SK-N-SH (cell line): ENCODE results near the gene KCNQ2. TPM values are rescaled to one million over a fixed set of nuclear protein-coding genes. Genes with fewer than 3 reads are reported as not detected.
A peak's percentile ranks its signal among the peaks of the same experiment; 100 is the strongest.

Experiments
- CTCF ChIA-PET: fragments of 300-600, 350-600 bp; formaldehyde crosslinking; extraction: SDS; loops from one replicate; lab custom pipeline; 2021; lab: Yijun Ruan, JAX
- POLR2A ChIA-PET: fragments of 350-600 bp; sonication (Branson Sonifier 250); formaldehyde crosslinking; extraction: SDS; loops from one replicate; lab custom pipeline; 2020; ENCODE audit warnings: antibody characterized with exemption, inconsistent platforms; lab: Yijun Ruan, JAX
- DNase-seq: peaks from one replicate; pipeline ENCODE4 v3.0.0; 2012
- H2AFZ ChIP-seq: fragments of 200-600 bp; sonication (generic); 2 replicates; pipeline ENCODE4 v1.8.1; 2016; ENCODE audit warnings: antibody characterized with exemption, mild to moderate bottlenecking, low read depth
- H3F3A ChIP-seq: fragments of 200-600 bp; sonication (generic); replicated peaks from 2 replicates; pipeline ENCODE3; 2016; ENCODE audit warnings: antibody characterized with exemption, mild to moderate bottlenecking; ENCODE audit not compliant: insufficient read depth
- H3K27ac ChIP-seq, 2 experiments: fragments of 200-500 bp in 1 of 2; fragments of 200-600 bp in 1 of 2; sonication (Bioruptor generic) in 1 of 2; sonication (generic), shearing (Covaris generic) in 1 of 2; 2 replicates each; pipeline versions ENCODE4 v1.5.1 to v1.6.1; 2014 to 2016; ENCODE audit warnings: low read depth in 2 of 2, inconsistent platforms in 1 of 2, low read length in 1 of 2, mild to moderate bottlenecking in 1 of 2, mixed read lengths in 1 of 2
- H3K27me3 ChIP-seq: fragments of 200-600 bp; sonication (generic), shearing (Covaris generic); 2 replicates; pipeline ENCODE4 v1.6.1; 2016; ENCODE audit warnings: mixed run types; ENCODE audit not compliant: insufficient read depth
- H3K36me3 ChIP-seq, 2 experiments: fragments of 200-500 bp in 1 of 2; fragments of 200-600 bp in 1 of 2; sonication (Bioruptor generic) in 1 of 2; sonication (generic) in 1 of 2; replicated peaks in 1 of 2; 2 replicates each; pipeline versions ENCODE3 to v1.5.1; 2014 to 2016; ENCODE audit warnings: low read length in 1 of 2, mild to moderate bottlenecking in 1 of 2; ENCODE audit not compliant: insufficient read depth in 2 of 2, control insufficient read depth in 1 of 2
- H3K4me1 ChIP-seq, 2 experiments: fragments of 200-500 bp in 1 of 2; fragments of 200-600 bp in 1 of 2; sonication (Bioruptor generic) in 1 of 2; sonication (generic), shearing (Covaris generic) in 1 of 2; 2 replicates each; pipeline versions ENCODE4 v1.5.1 to v1.6.1; 2014 to 2016; ENCODE audit warnings: low read depth in 1 of 2, low read length in 1 of 2, mixed run types in 1 of 2; ENCODE audit not compliant: insufficient read depth in 2 of 2, control insufficient read depth in 1 of 2
- H3K4me2 ChIP-seq: fragments of 200-600 bp; sonication (generic), shearing (Covaris generic); 2 replicates; pipeline ENCODE4 v1.6.1; 2017; ENCODE audit warnings: mixed run types
- H3K4me3 ChIP-seq, 2 experiments: fragments of 200-500 bp in 1 of 2; fragments of 200-600 bp in 1 of 2; sonication (Bioruptor generic) in 1 of 2; sonication (generic), shearing (Covaris generic) in 1 of 2; 2 replicates each; pipeline versions ENCODE4 v1.5.1 to v1.8.1; 2014 to 2016; ENCODE audit warnings: low read depth in 2 of 2, inconsistent platforms in 1 of 2, low read length in 1 of 2, mild to moderate bottlenecking in 1 of 2, mixed read lengths in 1 of 2, moderate library complexity in 1 of 2
- H3K79me2 ChIP-seq: fragments of 200-600 bp; sonication (generic); 2 replicates; pipeline ENCODE4 v1.8.1; 2017; ENCODE audit warnings: mild to moderate bottlenecking; ENCODE audit not compliant: insufficient read depth
- H3K9ac ChIP-seq: fragments of 200-600 bp; sonication (generic); 2 replicates; pipeline ENCODE4 v1.6.1; 2017; ENCODE audit warnings: mixed run types
- H3K9me2 ChIP-seq: fragments of 200-600 bp; sonication (generic); 2 replicates; pipeline ENCODE4 v1.6.1; 2017; ENCODE audit warnings: mixed run types
- H3K9me3 ChIP-seq: fragments of 200-600 bp; sonication (generic); 2 replicates; pipeline ENCODE4 v1.6.1; 2017; ENCODE audit warnings: mixed run types, mild to moderate bottlenecking, moderate library complexity
- H4K20me1 ChIP-seq: fragments of 200-600 bp; sonication (generic); 2 replicates; pipeline ENCODE4 v1.6.1; 2017; ENCODE audit warnings: mild to moderate bottlenecking, mixed run types; ENCODE audit not compliant: insufficient read depth
- ELF1 ChIP-seq: IDR thresholded peaks from 2 replicates; pipeline ENCODE4 v1.4.0; 2012
- GATA2 ChIP-seq: sonication (generic); formaldehyde crosslinking; IDR thresholded peaks from 2 replicates; pipeline ENCODE4 v1.5.0; 2020; ENCODE audit warnings: mild to moderate bottlenecking, missing genetic modification reagents
- JUND ChIP-seq: IDR thresholded peaks from 2 replicates; pipeline ENCODE4 v1.4.0; 2012
- MXI1 ChIP-seq: IDR thresholded peaks from 2 replicates; pipeline ENCODE4 v1.6.1; 2012; ENCODE audit warnings: mild to moderate bottlenecking, low read depth, low read length, improper control_type of control experiment
- RAD21 ChIP-seq: IDR thresholded peaks from 2 replicates; pipeline ENCODE4 v1.6.1; 2012; ENCODE audit warnings: mild to moderate bottlenecking, low read length
- RCOR1 ChIP-seq: fragments of 150-350 bp; IDR thresholded peaks from 2 replicates; pipeline ENCODE4 v1.6.1; 2017; ENCODE audit warnings: antibody characterized with exemption, low read length
- RFX5 ChIP-seq: IDR thresholded peaks from 2 replicates; pipeline ENCODE4 v1.6.1; 2012; ENCODE audit warnings: mild to moderate bottlenecking, improper control_type of control experiment, low read length
- SMC3 ChIP-seq: IDR thresholded peaks from 2 replicates; pipeline ENCODE4 v1.6.1; 2012; ENCODE audit warnings: low read depth, low read length, improper control_type of control experiment
- TAF1 ChIP-seq: IDR thresholded peaks from 2 replicates; pipeline ENCODE4 v1.6.1; 2012; ENCODE audit warnings: low read depth, mild to moderate bottlenecking, low read length, moderate library complexity, borderline replicate concordance
- TCF12 ChIP-seq: IDR thresholded peaks from 2 replicates; pipeline ENCODE4 v1.4.0; 2012
- TEAD4 ChIP-seq: IDR thresholded peaks from 2 replicates; pipeline ENCODE4 v1.4.0; 2012; ENCODE audit warnings: mild to moderate bottlenecking, borderline replicate concordance; ENCODE audit not compliant: insufficient read depth
- WGBS: methylation state at CpG from one replicate; pipeline ENCODE4 v1.1.6; 2017; ENCODE audit warnings: low lambda C conversion rate; 5-methylcytosine and 5-hydroxymethylcytosine counted together
- polyA plus RNA-seq, 3 experiments: library from polyadenylated mRNA; depleted of rRNA; stranded (reverse); fragments of >200 nt; gene quantifications; 2 replicates each; pipeline ENCODE4 v1.2.3, GENCODE V29; 2012
- TF ChIP-seq, protein P1 (sequence below): fragments of 150-350 bp; IDR thresholded peaks from 2 replicates; pipeline ENCODE4 v1.6.1; 2016; ENCODE audit warnings: mild to moderate bottlenecking, low read depth, low read length
- TF ChIP-seq, protein P2 (sequence below): IDR thresholded peaks from 2 replicates; pipeline ENCODE4 v1.4.0; 2012; ENCODE audit warnings: low read depth

The KCNQ2 gene
- polyA plus RNA-seq, 1 of the 3 experiments (the other 2 are of a cell fraction) = 3.9 TPM

GRCh38 chr20:63449796-63450730, 22.4 kb downstream of the KCNQ2 start (continued):
- TF ChIP-seq RFX5 = no peak
- no peak for TF ChIP-seq MXI1
- no peak for TF ChIP-seq TAF1

DNA sequence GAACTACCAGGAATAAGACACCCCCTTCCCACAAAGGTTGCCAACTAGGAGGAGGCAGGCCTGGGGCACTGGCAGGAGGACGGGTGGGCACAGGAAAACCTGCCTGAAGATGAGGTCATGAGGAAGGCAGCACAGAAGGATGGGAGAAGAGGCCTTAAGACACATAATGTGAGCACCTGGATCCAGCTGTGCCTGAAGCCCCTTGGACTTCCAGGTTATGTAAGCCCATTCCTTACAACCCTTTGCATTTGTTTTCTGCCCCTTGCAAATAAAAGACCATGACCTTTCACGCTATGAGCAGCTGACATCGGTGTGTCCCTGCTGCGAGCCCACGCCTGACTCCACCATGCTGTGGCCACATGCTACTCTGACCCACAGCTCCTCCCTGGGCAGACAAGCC, 23.4 kb downstream of the KCNQ2 start:
- Histone ChIP-seq H3K4me2 (no peak overlapping the region), H3K4me1 (peaks cover 7 to 67% of the 10 kb centered on the region in 2 experiments; a peak in 2 of 4 replicates)
- CTCF ChIA-PET = interaction anchor here (0.8 to 1.0 kb wide), 2 partner anchors 14 to 140 kb away, joined by 3 read pairs; no protein-coding TSS in a partner anchor

GRCh38 chr20:63448031-63448430, 24.4 kb downstream of the KCNQ2 start:
- CTCF ChIA-PET = interaction anchor here (1.1 kb wide), 1 partner anchor 12 kb away, joined by 4 read pairs; no protein-coding TSS in a partner anchor
- no peaks in the 10 kb centered on the region for H3K79me2 ChIP-seq
- no peaks in the 10 kb centered on the region for H3K27me3 ChIP-seq
- H2AFZ ChIP-seq = no peak overlapping the region
- H3K4me3 ChIP-seq = no peak overlapping the region
- no peaks in the 10 kb centered on the region for H4K20me1 ChIP-seq
- no peaks in the 10 kb centered on the region for H3F3A ChIP-seq
- WGBS = 58% methylated on average over 14 of the region's 18 CpGs
- H3K9me2 ChIP-seq = no peaks in the 10 kb centered on the region
- H3K9me3 ChIP-seq = no peaks in the 10 kb centered on the region
- DNase-seq = no peak
- no peaks in the 10 kb centered on the region for H3K36me3 ChIP-seq
- TF ChIP-seq SMC3 (no peak), RCOR1 (no peak), TEAD4 (no peak), GATA2 (CRISPR knock-in tag) (no peak), JUND (no peak), TCF12 (no peak)
- TF ChIP-seq, protein P1, sequence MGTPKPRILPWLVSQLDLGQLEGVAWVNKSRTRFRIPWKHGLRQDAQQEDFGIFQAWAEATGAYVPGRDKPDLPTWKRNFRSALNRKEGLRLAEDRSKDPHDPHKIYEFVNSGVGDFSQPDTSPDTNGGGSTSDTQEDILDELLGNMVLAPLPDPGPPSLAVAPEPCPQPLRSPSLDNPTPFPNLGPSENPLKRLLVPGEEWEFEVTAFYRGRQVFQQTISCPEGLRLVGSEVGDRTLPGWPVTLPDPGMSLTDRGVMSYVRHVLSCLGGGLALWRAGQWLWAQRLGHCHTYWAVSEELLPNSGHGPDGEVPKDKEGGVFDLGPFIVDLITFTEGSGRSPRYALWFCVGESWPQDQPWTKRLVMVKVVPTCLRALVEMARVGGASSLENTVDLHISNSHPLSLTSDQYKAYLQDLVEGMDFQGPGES = no peak
- TF ChIP-seq, protein P2, sequence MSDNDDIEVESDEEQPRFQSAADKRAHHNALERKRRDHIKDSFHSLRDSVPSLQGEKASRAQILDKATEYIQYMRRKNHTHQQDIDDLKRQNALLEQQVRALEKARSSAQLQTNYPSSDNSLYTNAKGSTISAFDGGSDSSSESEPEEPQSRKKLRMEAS = no peak
- POLR2A ChIA-PET = no interaction called here
- no peak overlapping the region for H3K4me2 ChIP-seq
- peak overlapping the region in 1 of 2 experiments; percentile 9; a peak in 1 of 4 replicates for H3K27ac ChIP-seq
- H3K9ac ChIP-seq = no peak overlapping the region
- peaks cover 0 to 57% of the 10 kb centered on the region in 2 experiments; a peak in 1 of 4 replicates for H3K4me1 ChIP-seq

More for the DNA sequence above, 23.4 kb downstream of the KCNQ2 start:
- Histone ChIP-seq H3K36me3 (no peaks in the 10 kb centered on the region), H3K9me2 (no peaks in the 10 kb centered on the region), H3K9me3 (no peaks in the 10 kb centered on the region), H3K27ac (peak overlapping the region in 1 of 2 experiments; percentile 11; a peak in 1 of 4 replicates), H3K4me3 (no peak overlapping the region), H3K79me2 (no peaks in the 10 kb centered on the region), H3K27me3 (no peaks in the 10 kb centered on the region), H2AFZ (no peak overlapping the region), H3F3A (no peaks in the 10 kb centered on the region), H4K20me1 (no peaks in the 10 kb centered on the region), H3K9ac (no peak overlapping the region)
- TF ChIP-seq RAD21 (no peak), ELF1 (no peak)
- POLR2A ChIA-PET = no interaction called here
- DNase-seq = no peak
- WGBS = 79% methylated on average over 5 of the region's 5 CpGs
